HG03442 (cell line): ENCODE results near the gene SLTM.
"Not testable (repeated sequence)": the region's sequence is repeated elsewhere in the genome, so short reads cannot be mapped to it uniquely, and the experiment has no call there.

Experiments
- ATAC-seq: cut with Tn5 transposase; IDR thresholded peaks from one replicate; pipeline ENCODE4 v1.9.1; 2021; ENCODE audit warnings: mild to moderate bottlenecking, moderate library complexity; ENCODE audit not compliant: unreplicated experiment

Gene SLTM

GRCh38 chr15:58933281-58934113, at the start of gene SLTM:
Gene SLTM, minus strand, starts transcription at chr15:58933679. Its CDS starts 114 bp downstream, at chr15:58933565.
- peak; percentile 85 for ATAC-seq

GRCh38 chr15:58983261-58983660, 49.8 kb upstream of the SLTM start:
- no peak for ATAC-seq

- no peak for ATAC-seq
Measured at GRCh38 chr15:58981808-58982475, 48.5 kb upstream of the SLTM start.

GRCh38 chr15:58980351-58980939, 47.0 kb upstream of the SLTM start:
- ATAC-seq, result no peak

GRCh38 chr15:58977887-58978286, 44.4 kb upstream of the SLTM start:
- no peak for ATAC-seq

- ATAC-seq, result no peak
Measured at GRCh38 chr15:58967479-58967878, 34.0 kb upstream of the SLTM start.

GRCh38 chr15:58966698-58967097, 33.2 kb upstream of the SLTM start:
- no peak for ATAC-seq

GRCh38 chr15:58962662-58963565, 29.4 kb upstream of the SLTM start:
- ATAC-seq, result no peak

- ATAC-seq, result no peak
Measured at GRCh38 chr15:58962136-58962535, 28.7 kb upstream of the SLTM start.

GRCh38 chr15:58958811-58959210, 25.3 kb upstream of the SLTM start:
- ATAC-seq, result no peak

GRCh38 chr15:58957101-58957973, 23.9 kb upstream of the SLTM start:
- ATAC-seq, result no peak

GRCh38 chr15:58952751-58953150, 19.3 kb upstream of the SLTM start:
- ATAC-seq, result no peak

GRCh38 chr15:58951388-58952007, 18.0 kb upstream of the SLTM start:
- no peak for ATAC-seq

- ATAC-seq, result no peak
Measured at GRCh38 chr15:58947179-58947578, 13.7 kb upstream of the SLTM start.

GRCh38 chr15:58934974-58935373, 1.5 kb upstream of the SLTM start:
- not testable (repeated sequence) for ATAC-seq

- ATAC-seq, result no peak
Measured at GRCh38 chr15:58934521-58934920, 1.0 kb upstream of the SLTM start.

GRCh38 chr15:58934114-58934447, 602 bp upstream of the SLTM start:
- ATAC-seq, result no peak

- peak; percentile 29 for ATAC-seq
Measured at GRCh38 chr15:58932710-58933280, 684 bp downstream of the SLTM start.

- no peak for ATAC-seq
Measured at GRCh38 chr15:58931987-58932588, 1.4 kb downstream of the SLTM start.
